GM12864 (cell line): ENCODE measurements around the gene MED12L.

Source experiments
- DNase-seq: peaks from one replicate; pipeline ENCODE4 v3.0.0-alpha.2; 2011; ENCODE audit warnings: low read depth
- H3K4me3 ChIP-seq: 2 replicates; pipeline ENCODE4 v1.5.1; 2011; ENCODE audit warnings: mild to moderate bottlenecking, low read depth, low read length, control low read depth
- CTCF ChIP-seq: IDR thresholded peaks from 2 replicates; pipeline ENCODE4 v1.5.1; 2011; ENCODE audit warnings: low read depth, mild to moderate bottlenecking, moderate library complexity, low read length, control low read depth, inconsistent platforms; ENCODE audit errors: missing control alignments

MED12L gene

GRCh38 chr3:151372063-151372820 is 286.8 kb downstream of the MED12L start:
- DNase-seq: no peak
- no peak overlapping the region for H3K4me3 ChIP-seq
- TF ChIP-seq CTCF: no peak

DNA sequence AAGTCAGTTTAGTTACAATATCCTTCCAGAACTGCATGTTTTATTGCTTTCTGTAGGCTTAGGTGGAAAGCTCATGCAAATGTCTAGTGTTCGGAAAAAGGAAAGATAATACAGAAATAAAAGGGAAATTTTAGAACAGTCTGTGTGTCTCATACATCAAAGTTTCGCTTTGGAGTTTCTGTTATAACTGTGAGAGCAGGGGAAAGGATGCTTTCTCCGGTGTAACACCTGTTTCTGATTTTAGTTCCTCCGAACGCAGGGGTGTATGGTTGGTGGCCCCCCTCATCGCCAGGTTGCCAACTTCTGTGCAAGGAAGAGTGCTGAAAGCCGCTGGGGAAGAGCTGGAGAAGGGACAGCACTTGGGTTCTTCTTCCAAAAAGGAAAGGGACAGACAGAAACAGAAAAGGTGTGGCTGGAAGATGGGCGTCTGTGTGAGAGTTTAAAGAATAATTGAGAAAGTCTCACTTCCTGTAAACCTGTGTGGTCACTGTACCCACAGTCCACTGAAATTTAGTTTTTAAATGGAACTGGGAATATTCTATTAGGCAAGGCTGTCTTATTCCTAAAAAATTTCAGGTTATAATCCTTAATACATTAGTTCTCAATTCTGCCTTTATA is 292.4 kb downstream of the MED12L start:
- no peak for DNase-seq
- TF ChIP-seq CTCF: no peak
- H3K4me3 ChIP-seq: peak overlapping the region; percentile 43

DNA sequence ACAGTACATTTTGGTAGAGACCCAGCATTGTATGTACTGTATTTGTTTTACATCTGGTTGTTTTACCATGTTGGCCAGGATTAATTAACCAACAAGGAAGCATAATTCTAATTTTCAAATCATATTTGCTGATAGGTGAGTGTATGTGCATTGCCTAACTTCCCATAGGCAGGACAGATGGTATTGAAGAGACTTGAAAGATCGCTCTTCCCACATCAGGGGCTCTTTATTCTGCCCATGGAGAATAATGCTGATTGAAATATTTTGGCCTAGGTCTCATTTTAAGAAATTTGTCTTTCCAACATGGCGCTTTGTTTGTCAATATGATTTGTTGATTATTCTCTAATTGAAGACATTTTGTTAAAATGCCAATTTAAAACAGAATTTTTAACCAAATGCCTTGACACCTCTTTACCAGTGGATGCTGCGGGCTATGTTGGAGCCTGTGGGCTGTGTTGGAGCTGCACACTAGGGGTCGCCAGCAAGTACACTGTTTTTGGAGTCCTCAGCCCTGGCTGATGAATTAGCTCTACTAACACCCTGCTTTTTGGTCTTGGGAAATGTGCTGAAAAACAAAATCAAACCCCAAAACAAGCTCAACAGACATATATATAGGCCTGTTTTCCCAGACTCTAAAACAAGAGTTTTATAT is 293.7 kb downstream of the MED12L start:
- H3K4me3 ChIP-seq: no peak overlapping the region
- DNase-seq: no peak
- peak; percentile 77 for TF ChIP-seq CTCF

DNA sequence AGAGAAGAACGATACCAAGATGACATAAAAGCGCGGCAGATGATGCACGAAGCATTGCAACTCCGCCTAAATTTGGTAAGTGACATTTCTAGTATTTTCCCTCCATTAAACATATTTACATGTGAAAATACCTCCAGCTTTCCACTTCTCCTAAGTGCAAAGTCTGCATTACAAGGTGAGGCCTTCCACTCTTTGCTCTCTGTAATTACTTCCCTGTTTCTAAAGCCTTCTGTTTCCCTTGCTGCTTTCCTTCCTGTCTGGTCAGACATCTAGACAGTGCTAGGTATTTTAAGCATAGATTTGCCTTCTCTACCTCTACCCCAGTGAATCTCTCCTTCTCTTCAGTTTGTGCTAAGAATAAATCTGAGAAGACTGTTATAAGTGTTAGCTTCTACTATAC is 297.2 kb downstream of the MED12L start:
- no peak overlapping the region for H3K4me3 ChIP-seq
- DNase-seq: no peak
- TF ChIP-seq CTCF: no peak

DNA sequence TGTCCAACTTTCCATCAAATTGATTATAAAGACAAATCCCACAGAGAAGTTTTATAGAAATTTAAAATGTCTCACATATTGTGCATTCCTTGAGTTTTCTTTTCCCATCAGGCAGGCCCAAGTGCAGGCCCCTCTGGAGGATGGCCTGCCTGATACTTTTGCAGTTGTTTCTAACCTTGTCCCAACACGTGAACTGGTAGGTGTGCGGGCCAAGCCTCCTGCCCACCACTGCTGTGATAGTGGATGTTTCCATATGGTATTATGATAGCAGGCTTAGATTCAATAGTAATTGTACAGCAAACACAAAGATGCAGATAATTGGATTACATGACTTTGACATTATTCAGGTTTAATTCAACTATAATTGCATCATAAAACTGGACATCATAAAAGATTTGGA is 297.6 kb downstream of the MED12L start:
- no peak for TF ChIP-seq CTCF
- no peak for DNase-seq
- H3K4me3 ChIP-seq: no peak overlapping the region

GRCh38 chr3:151383956-151384355 is 298.5 kb downstream of the MED12L start:
- TF ChIP-seq CTCF: no peak
- DNase-seq: no peak
- H3K4me3 ChIP-seq: no peak overlapping the region; the same call in 1 of the 2 replicates
